GM12801 (cell line): Measurements from ENCODE around the gene RNASE4.

Experiments used
- CTCF ChIP-seq: IDR thresholded peaks from one replicate; pipeline ENCODE4 v1.5.1; 2011; ENCODE audit warnings: control low read depth; ENCODE audit not compliant: insufficient read length; ENCODE audit errors: extremely low read depth

RNASE4 gene

DNA sequence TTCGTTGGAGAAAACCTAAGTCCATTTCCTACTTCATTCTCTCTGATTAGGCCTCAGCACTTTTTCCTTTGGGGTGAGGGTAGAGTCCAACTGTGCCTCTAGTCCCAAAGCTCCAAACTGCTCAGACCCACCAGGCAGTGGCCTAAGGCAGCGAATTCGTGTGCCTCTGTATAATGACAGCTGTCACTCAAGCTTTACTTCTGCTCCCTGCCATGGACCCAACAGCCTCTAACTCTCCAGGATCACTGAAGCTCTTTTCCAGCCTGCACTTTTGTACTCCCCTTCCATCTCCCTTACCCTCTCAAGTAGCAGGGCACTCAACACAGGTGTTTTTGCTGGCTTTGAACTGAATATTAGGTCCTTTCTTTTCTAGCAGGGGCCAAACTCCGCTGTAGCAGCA is 28.1 kb upstream of the RNASE4 start:
- no peak for TF ChIP-seq CTCF

- no peak for TF ChIP-seq CTCF
Measured at GRCh38 chr14:20657216-20658211, 26.8 kb upstream of the RNASE4 start.

DNA sequence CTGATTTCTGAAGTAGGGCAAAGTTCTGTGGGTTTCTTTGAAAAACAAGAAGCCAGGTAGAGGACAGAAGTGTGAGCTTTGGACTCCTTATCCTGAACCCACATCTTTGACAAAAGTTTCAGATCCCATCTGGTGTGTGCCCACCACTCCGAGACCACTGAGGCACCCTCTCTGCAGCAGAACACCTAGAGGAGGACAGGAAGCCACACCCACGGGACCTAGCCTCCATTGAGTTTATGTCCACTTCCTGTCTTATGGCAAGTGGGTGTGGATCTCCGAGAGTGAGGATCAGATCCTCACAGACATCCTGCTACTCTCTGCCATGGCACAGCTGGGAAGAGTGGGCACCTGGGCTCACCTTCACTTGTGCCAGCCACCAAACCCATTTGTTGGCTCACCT is 26.1 kb upstream of the RNASE4 start:
- no peak for TF ChIP-seq CTCF

DNA sequence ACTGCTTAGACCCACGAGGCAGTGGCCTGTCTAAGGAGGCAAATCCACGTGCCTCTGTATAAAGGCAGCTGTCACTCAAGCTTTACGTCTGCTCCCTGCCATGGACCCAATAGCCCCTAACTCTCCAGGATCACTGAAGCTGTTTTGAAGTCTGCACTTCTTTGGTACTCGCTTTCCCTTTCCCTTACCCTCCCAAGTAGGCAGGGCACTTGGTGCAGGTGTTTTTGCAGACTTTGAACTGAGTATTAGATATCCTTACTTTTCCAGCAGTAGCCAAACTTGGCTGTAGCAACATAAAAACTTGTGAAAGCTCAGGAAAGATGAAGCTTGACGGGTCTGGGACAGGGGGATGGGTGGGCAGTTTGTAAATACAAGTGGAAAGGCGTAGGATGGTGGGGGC is 25.0 kb upstream of the RNASE4 start:
- no peak for TF ChIP-seq CTCF

DNA sequence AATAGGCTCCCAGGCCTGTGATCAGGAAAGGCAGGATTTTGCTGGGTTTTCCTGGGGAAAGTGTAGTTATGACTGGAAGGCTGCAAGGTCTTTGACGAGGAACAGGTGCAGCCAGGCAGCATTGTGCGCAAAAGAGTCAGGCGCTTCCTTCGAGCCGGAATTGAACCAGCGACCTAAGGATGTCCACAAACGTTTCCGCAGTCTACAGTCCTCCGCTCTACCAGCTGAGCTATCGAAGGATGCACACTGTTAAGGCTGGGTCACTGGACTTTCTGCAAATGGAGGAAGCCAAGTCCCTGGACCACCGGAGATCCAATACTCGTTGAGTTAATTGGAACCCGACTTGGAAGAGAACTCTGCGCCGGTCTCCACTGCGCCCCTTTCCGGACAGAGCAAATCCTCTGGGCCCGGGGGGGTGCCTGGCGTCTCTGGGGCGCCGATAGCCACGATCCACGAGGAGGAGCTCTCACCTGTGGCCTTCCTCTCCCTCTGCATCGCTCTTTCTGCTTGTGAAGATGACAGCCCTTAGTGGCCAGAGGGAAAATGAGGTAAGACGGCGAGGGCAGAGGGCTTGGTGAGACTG is 24.5 kb upstream of the RNASE4 start:
- TF ChIP-seq CTCF, result no peak

DNA sequence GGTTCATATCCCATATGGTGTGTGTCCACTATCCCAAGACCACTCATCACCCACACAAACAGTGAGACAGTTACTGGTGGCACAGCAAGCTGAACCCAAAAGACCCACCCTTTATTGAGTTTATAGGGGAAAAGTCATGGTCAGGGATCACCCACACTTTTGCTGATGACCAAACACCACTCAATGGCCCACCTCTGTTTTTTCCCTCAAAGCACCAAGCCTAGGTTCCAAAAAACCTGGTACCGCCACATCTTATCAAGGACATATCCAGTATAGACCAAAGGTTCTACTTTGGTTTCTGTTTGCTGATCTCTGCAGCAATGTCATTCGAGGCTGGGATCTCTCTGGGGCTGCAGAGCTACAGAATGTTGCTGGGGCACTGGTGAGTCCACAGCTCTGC is 23.2 kb upstream of the RNASE4 start:
- TF ChIP-seq CTCF, result no peak

DNA sequence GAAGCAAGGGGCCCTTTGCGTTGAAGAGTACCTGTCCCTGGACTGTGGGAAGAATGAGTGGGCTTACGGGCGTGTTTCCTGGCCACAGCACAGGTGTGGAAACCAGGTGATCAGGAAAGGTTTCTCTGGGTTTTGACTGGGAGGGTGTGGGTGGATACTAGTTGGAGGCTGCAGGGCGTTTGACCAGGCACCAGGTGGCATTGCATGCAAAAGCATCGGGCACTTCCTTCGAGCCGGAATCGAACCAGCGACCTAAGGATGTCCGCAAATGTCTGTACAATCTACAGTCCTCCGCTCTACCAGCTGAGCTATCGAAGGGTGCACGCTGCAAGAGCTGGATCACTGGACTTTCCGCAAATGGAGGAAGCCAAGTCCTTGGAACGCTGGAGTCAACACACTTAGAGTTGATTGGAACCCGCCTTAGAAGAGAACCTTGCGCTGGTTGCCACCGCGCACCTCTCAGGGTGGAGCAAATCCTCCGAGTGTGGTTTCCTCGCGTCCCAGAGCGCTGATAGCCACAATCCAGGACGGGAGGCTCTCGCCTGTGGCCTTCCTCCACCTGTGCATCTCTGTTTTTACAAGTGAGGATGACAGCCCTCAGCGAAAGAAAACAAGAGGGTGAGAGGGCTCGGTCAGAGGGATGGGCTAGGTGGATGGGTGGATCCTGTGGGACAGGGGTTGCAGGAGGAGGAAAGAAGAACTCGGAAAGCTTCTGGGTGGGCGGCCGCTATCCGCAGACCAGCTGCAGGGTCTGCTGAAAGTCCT is 21.2 kb upstream of the RNASE4 start:
- no peak for TF ChIP-seq CTCF
